Measurements from ENCODE around the gene FGGY.

The FGGY gene

DNA sequence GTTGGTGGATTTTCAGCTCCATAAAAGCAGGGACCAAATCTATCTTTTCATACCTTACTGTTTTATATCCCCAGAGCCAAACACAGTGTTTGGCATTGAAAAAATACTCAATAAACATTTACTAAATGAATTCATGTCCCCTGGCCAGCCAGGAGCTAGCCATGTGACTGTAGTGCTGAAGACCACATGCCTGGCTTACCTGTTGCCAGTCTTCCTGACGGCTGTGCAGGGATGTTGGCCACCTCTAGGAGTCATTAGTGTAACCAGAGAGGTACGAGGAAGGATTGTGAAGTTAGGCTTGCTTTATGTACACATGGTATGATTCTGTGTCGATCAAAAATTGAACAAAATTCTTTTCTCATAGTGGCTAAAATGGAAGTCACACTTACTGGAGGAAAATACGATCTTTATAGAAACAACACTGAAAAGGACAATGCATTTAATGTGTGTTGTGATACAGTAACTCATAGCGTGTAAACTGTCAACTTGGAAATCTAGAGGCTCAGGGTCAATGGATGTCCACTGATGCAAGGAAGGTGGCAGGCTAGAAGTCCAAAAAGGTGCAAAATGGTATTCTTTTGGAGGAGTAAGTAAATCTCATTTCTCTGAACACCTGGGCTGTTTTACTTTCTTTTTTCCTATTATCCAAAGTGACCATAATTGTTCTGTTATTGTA, 60.9 kb downstream of the FGGY start:
- no peak for DNase-seq (ENCODE audit: low spot score)
- in situ Hi-C loops (cut with MboI; ENCODE audit: low sequenced_read_pairs, unreplicated experiment): no loop called here

DNA sequence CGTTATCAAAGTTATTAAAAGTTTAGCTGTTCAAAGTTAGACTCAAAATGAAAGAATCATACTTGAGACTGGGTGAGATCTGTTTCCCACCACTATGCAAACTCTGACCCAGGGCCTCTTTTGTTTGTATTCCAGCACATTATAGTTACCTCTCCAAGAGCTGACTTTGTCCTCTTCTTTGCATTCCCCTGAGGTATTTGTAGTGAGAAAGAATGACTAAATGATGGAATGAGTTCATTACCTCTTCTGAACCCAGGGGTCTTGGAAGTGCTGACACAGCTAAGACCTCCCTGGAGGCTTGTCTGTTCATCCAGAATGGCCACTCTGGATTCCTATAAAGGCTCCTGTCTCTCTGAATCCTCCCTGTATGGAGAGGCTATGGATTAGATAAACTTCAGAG, 62.4 kb downstream of the FGGY start:
- no peak for DNase-seq (ENCODE audit: low spot score)
- TF ChIP-seq, protein P1, sequence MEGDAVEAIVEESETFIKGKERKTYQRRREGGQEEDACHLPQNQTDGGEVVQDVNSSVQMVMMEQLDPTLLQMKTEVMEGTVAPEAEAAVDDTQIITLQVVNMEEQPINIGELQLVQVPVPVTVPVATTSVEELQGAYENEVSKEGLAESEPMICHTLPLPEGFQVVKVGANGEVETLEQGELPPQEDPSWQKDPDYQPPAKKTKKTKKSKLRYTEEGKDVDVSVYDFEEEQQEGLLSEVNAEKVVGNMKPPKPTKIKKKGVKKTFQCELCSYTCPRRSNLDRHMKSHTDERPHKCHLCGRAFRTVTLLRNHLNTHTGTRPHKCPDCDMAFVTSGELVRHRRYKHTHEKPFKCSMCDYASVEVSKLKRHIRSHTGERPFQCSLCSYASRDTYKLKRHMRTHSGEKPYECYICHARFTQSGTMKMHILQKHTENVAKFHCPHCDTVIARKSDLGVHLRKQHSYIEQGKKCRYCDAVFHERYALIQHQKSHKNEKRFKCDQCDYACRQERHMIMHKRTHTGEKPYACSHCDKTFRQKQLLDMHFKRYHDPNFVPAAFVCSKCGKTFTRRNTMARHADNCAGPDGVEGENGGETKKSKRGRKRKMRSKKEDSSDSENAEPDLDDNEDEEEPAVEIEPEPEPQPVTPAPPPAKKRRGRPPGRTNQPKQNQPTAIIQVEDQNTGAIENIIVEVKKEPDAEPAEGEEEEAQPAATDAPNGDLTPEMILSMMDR (IDR thresholded peaks at IDR 0.05; ENCODE audit: borderline replicate concordance, control extremely low read depth, extremely low read depth, insufficient read depth, missing control alignments): no peak
- in situ Hi-C loops (cut with MboI; ENCODE audit: low sequenced_read_pairs, unreplicated experiment): no loop called here

More for the DNA sequence above, 60.9 kb downstream of the FGGY start:
- TF ChIP-seq, protein P1 (IDR thresholded peaks at IDR 0.05; ENCODE audit: borderline replicate concordance, control extremely low read depth, extremely low read depth, insufficient read depth, missing control alignments): no peak

DNA sequence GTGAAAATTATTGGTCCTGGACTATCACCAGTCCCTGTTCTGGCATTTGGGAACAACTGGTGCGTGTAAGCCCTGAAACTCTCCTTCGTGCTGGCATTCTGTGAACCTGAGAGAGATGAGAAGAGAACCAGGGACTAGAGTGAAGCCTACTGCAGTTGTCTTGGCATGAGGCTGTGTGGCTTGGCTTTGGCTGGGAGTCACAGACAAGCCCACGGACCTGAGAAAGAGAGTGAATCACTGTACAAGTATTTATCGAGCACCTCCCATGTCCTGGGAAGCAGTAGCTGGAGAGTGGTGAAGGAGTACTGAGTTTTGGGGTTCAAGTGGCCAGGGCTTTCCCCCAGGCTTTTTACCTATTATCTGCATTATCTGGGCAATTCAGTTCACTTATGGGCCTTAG, 63.3 kb downstream of the FGGY start:
- TF ChIP-seq, protein P1 (IDR thresholded peaks at IDR 0.05; ENCODE audit: borderline replicate concordance, control extremely low read depth, extremely low read depth, insufficient read depth, missing control alignments): no peak
- DNase-seq (ENCODE audit: low spot score): no peak
- in situ Hi-C loops (cut with MboI; ENCODE audit: low sequenced_read_pairs, unreplicated experiment): no loop called here

DNA sequence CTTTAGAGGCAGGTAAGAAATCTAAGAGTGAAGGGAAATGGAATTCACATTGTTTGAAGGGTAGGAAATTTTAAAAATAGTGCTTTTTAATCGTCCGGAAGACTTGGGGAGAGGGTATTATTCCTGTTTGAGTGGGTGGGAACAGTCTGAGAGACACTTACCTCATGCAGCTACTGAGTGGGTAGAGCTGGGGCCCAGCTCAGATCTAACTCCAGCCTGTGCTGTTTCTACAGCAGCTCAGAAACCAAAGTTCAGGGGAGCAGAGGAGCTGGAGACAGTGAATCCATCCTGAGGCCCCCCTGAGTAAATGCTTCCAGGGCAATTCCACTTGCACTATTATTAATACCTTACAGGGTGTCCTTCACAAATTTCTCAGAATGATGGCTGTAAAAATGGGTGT, 63.8 kb downstream of the FGGY start:
- in situ Hi-C loops (cut with MboI; ENCODE audit: low sequenced_read_pairs, unreplicated experiment): no loop called here
- no peak for DNase-seq (ENCODE audit: low spot score)
- TF ChIP-seq, protein P1 (IDR thresholded peaks at IDR 0.05; ENCODE audit: borderline replicate concordance, control extremely low read depth, extremely low read depth, insufficient read depth, missing control alignments): no peak

DNA sequence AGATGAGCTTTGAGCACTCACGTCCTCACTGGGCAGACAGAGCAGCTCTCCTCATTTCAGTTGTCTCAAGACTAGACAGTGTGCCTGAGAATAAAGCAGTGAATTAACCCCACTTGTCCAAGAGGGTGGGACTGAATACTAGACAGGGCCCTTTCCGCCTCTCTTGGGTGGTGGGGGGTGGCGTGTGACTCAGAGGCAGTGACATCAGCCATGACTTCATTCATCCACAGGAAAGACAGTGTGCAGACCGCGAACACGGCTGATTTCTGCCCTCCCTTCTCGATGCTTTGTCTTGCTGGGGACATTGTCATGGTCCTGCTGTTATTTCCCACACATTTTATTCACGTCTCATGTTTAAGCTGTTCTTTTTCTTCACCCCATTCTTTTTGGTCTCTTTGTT, 64.9 kb downstream of the FGGY start:
- in situ Hi-C loops (cut with MboI; ENCODE audit: low sequenced_read_pairs, unreplicated experiment): no loop called here
- TF ChIP-seq, protein P1 (IDR thresholded peaks at IDR 0.05; ENCODE audit: borderline replicate concordance, control extremely low read depth, extremely low read depth, insufficient read depth, missing control alignments): no peak
- no peak for DNase-seq (ENCODE audit: low spot score)

DNA sequence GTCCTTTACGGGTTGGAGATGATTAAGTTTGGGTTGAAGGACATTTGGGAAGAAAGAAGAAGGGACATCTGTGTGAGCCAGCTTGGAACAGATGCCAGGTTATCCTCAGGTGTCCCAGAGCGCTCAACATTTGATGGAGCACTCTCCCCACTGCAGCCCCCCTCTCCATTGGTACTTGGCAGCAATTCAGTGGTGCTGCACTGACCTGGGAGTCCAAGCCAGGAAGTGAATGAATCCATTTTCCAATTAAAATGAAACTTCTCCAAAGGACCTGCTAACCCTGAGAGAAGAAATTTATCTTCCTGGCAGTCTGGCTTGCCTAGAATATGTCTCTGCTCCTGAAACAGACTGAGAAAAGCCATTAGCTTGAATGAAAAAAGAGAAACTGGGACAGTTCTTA, 67.1 kb downstream of the FGGY start:
- TF ChIP-seq, protein P1 (IDR thresholded peaks at IDR 0.05; ENCODE audit: borderline replicate concordance, control extremely low read depth, extremely low read depth, insufficient read depth, missing control alignments): no peak
- DNase-seq (ENCODE audit: low spot score): no peak
- in situ Hi-C loops (cut with MboI; ENCODE audit: low sequenced_read_pairs, unreplicated experiment): no loop called here

Measured in GM13976 (cell line).